DMS114 treated with DMSO at 0.1 percent for 48 hours (cell line): ENCODE results near the gene THBS2.
"Not testable (repeated sequence)": the region's sequence is repeated elsewhere in the genome, so short reads cannot be mapped to it uniquely, and the experiment has no call there.

Experiments
- DNase-seq: peaks from one replicate; lab custom pipeline; 2025; ENCODE audit not compliant: unreplicated experiment; lab: John Stamatoyannopoulos, UW

Gene THBS2

GRCh38 chr6:169212897-169213813 lies 40.5 kb downstream of the THBS2 start:
- DNase-seq: peak; percentile 72

- no peak for DNase-seq
These were observed 41.2 kb downstream of the THBS2 start for GRCh38 chr6:169212436-169212835.

- no peak for DNase-seq
These were observed 41.8 kb downstream of the THBS2 start for GRCh38 chr6:169211881-169212280.

GRCh38 chr6:169210611-169211010 lies 43.0 kb downstream of the THBS2 start:
- DNase-seq: no peak

GRCh38 chr6:169208011-169208410 lies 45.6 kb downstream of the THBS2 start:
- DNase-seq: no peak

- no peak for DNase-seq
These were observed 46.2 kb downstream of the THBS2 start for GRCh38 chr6:169207482-169207881.

GRCh38 chr6:169205176-169206160 lies 48.2 kb downstream of the THBS2 start:
- DNase-seq: no peak

GRCh38 chr6:169204167-169204566 lies 49.5 kb downstream of the THBS2 start:
- DNase-seq: no peak

- DNase-seq: no peak
These were observed 51.7 kb downstream of the THBS2 start for GRCh38 chr6:169201985-169202384.

- DNase-seq: no peak
These were observed 52.6 kb downstream of the THBS2 start for GRCh38 chr6:169200893-169201514.

- DNase-seq: no peak
These were observed 53.9 kb downstream of the THBS2 start for GRCh38 chr6:169199625-169200335.

- no peak for DNase-seq
These were observed 54.8 kb downstream of the THBS2 start for GRCh38 chr6:169198885-169199284.

- not testable (repeated sequence) for DNase-seq
These were observed 55.7 kb downstream of the THBS2 start for GRCh38 chr6:169197929-169198328.

GRCh38 chr6:169196279-169196678 lies 57.4 kb downstream of the THBS2 start:
- not testable (repeated sequence) for DNase-seq

GRCh38 chr6:169194737-169195136 lies 58.9 kb downstream of the THBS2 start:
- no peak for DNase-seq

- DNase-seq: no peak
These were observed 62.7 kb downstream of the THBS2 start for GRCh38 chr6:169190970-169191369.

GRCh38 chr6:169190144-169190584 lies 63.5 kb downstream of the THBS2 start:
- no peak for DNase-seq

- no peak for DNase-seq
These were observed 64.0 kb downstream of the THBS2 start for GRCh38 chr6:169189686-169190085.

GRCh38 chr6:169189182-169189581 lies 64.5 kb downstream of the THBS2 start:
- DNase-seq: no peak

- DNase-seq: no peak
These were observed 65.2 kb downstream of the THBS2 start for GRCh38 chr6:169188475-169188874.
